ENCODE data around the gene TGFA.

Gene TGFA

DNA sequence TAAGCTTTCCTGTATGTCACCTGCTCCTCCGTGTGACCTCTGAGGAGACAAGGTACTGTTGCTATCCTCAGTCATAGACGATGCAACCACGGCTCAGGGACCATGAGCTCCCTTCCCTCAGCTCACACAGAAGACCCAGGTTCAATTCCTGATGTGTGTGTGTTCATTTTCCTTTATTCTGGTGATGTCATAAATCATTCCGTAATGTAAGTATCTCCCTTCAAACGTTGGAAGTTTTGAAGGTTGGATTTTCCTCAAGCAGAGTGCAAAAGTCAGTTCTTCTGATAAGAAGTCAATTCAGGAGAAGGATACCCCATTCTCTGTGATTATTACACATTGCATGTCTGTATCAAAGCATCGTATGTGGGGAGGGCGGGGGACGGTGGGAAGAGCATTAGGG is 132.9 kb downstream of the TGFA start:
- Histone ChIP-seq H3K27ac (ENCODE audit: poor library complexity, severe bottlenecking) (no peak overlapping the region), H3K4me3 (ENCODE audit: severe bottlenecking) (no peak overlapping the region), H3K4me1 (ENCODE audit: insufficient read depth, poor library complexity, severe bottlenecking) (no peaks in the 10 kb centered on the region), H3K36me3 (ENCODE audit: low read depth) (no peaks in the 10 kb centered on the region), H3K27me3 (ENCODE audit: insufficient read depth, poor library complexity, severe bottlenecking) (no peaks in the 10 kb centered on the region), H3K9me3 (ENCODE audit: severe bottlenecking) (no peaks in the 10 kb centered on the region)
- ATAC-seq (ENCODE audit: low read depth) (no peak), DNase-seq (ENCODE audit: low spot score) (no peak)
- TF ChIP-seq, protein P1, sequence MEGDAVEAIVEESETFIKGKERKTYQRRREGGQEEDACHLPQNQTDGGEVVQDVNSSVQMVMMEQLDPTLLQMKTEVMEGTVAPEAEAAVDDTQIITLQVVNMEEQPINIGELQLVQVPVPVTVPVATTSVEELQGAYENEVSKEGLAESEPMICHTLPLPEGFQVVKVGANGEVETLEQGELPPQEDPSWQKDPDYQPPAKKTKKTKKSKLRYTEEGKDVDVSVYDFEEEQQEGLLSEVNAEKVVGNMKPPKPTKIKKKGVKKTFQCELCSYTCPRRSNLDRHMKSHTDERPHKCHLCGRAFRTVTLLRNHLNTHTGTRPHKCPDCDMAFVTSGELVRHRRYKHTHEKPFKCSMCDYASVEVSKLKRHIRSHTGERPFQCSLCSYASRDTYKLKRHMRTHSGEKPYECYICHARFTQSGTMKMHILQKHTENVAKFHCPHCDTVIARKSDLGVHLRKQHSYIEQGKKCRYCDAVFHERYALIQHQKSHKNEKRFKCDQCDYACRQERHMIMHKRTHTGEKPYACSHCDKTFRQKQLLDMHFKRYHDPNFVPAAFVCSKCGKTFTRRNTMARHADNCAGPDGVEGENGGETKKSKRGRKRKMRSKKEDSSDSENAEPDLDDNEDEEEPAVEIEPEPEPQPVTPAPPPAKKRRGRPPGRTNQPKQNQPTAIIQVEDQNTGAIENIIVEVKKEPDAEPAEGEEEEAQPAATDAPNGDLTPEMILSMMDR (IDR thresholded peaks at IDR 0.05; ENCODE audit: poor library complexity, severe bottlenecking), result no peak

DNA sequence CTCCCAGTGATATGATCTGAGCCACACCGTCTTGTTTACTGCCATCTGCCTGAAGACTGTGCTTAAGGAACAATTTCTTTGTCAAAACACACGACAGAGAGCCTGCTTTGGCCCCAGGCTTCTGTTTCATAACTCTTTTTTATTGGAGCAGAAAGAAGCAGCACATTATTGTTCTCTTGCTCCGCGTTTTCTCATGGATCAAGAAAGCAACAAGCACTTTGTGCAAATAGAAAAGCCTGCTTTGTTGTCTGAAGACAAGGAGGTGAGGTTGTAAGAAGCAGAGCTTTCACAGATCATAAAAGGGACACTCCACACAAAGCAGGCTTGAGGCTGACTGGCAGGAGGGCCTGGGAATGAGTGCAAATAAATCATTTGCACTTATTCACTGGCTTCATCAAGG is 133.5 kb downstream of the TGFA start:
- no peaks in the 10 kb centered on the region for H3K4me1 ChIP-seq (ENCODE audit: insufficient read depth, poor library complexity, severe bottlenecking)
- DNase-seq (ENCODE audit: low spot score), result no peak
- no peaks in the 10 kb centered on the region for H3K36me3 ChIP-seq (ENCODE audit: low read depth)
- no peak overlapping the region for H3K27ac ChIP-seq (ENCODE audit: poor library complexity, severe bottlenecking)
- H3K27me3 ChIP-seq (ENCODE audit: insufficient read depth, poor library complexity, severe bottlenecking), result no peaks in the 10 kb centered on the region
- no peak overlapping the region for H3K4me3 ChIP-seq (ENCODE audit: severe bottlenecking)
- ATAC-seq (ENCODE audit: low read depth), result no peak
- no peaks in the 10 kb centered on the region for H3K9me3 ChIP-seq (ENCODE audit: severe bottlenecking)
- TF ChIP-seq, protein P1 (IDR thresholded peaks at IDR 0.05; ENCODE audit: poor library complexity, severe bottlenecking), result no peak

DNA sequence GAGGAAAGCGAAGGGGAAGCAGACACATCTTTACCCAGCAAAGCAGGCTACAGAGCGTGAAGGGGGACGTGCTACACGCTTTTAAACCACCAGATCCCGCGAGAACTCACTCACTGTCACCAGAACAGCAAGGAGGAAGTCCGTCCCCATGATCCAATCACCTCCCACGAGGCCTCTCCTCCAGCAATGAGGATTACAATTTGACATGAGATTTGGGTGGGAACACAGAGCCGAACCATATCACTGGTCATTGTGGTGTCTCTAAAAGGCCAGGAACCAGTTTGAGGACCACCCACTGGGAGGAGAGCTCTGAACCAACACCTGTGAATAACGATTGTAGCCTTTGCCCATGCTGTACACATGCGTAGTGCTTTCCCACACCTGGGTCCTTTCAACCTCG is 135.1 kb downstream of the TGFA start:
- Histone ChIP-seq H3K27me3 (ENCODE audit: insufficient read depth, poor library complexity, severe bottlenecking) (no peaks in the 10 kb centered on the region), H3K9me3 (ENCODE audit: severe bottlenecking) (no peaks in the 10 kb centered on the region), H3K36me3 (ENCODE audit: low read depth) (no peaks in the 10 kb centered on the region), H3K27ac (ENCODE audit: poor library complexity, severe bottlenecking) (no peak overlapping the region), H3K4me1 (ENCODE audit: insufficient read depth, poor library complexity, severe bottlenecking) (no peaks in the 10 kb centered on the region), H3K4me3 (ENCODE audit: severe bottlenecking) (no peak overlapping the region)
- no peak for ATAC-seq (ENCODE audit: low read depth)
- TF ChIP-seq, protein P1 (IDR thresholded peaks at IDR 0.05; ENCODE audit: poor library complexity, severe bottlenecking), result no peak
- no peak for DNase-seq (ENCODE audit: low spot score)

DNA sequence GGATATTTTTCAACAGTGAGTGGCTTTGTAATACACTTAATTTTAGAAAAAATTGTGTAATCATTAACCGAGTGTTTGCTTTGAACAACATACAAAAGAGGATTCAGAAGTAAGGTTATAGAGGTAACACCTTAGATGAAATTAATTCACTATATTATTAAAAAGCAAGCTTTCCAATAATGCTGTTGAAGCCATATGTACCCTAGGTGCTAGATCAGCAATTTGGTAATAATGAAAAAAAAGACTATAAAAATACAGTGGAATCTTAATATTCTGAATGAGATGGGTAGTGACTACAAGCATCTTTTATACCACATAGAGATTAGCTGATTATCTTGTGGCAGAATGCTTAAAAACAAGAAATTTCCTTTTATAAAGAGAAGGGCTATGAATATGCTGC is 136.6 kb downstream of the TGFA start:
- no peak for ATAC-seq (ENCODE audit: low read depth)
- DNase-seq (ENCODE audit: low spot score), result no peak
- Histone ChIP-seq H3K27ac (ENCODE audit: poor library complexity, severe bottlenecking) (no peak overlapping the region), H3K9me3 (ENCODE audit: severe bottlenecking) (no peaks in the 10 kb centered on the region), H3K36me3 (ENCODE audit: low read depth) (no peaks in the 10 kb centered on the region), H3K27me3 (ENCODE audit: insufficient read depth, poor library complexity, severe bottlenecking) (no peaks in the 10 kb centered on the region), H3K4me1 (ENCODE audit: insufficient read depth, poor library complexity, severe bottlenecking) (no peaks in the 10 kb centered on the region), H3K4me3 (ENCODE audit: severe bottlenecking) (no peak overlapping the region)
- TF ChIP-seq, protein P1 (IDR thresholded peaks at IDR 0.05; ENCODE audit: poor library complexity, severe bottlenecking), result no peak

DNA sequence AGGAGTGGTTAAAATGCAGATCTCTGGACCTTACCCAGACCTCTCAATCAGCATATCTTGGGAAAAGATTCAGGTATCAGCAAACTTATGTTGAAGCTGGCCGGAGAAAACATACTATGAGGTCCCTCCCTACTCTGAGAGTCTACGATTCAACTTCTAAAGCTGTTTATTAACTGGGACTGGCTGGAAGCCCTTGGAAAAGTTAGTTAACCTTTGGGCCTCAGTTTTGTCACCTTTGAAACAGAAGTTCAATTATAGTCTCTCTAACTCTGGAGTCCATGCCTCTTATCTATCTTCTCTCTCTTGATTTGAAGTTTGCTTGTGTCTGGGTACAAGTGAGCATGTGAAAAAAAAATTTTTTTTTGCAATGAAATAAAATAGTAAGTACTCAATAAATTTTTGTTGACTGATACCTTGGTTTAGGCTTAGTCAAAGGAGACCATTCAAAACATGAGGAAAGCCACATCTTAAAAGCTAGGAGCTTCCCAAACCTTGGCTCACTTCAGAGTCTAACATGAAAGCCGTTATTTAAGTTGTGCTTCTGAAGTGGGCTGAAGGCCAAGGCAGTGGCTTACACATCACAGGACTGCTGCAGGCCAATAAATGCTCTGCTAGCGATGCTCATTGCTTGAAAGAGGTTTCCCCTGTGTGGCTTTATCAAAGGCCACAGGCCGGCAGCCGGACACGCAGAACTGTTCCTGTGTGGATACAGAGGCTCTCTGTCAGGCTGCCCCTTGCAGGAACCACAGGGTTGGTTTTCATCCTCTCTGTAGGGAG is 141.1 kb downstream of the TGFA start:
- Histone ChIP-seq H3K4me3 (ENCODE audit: severe bottlenecking) (no peak overlapping the region), H3K9me3 (ENCODE audit: severe bottlenecking) (no peaks in the 10 kb centered on the region), H3K27ac (ENCODE audit: poor library complexity, severe bottlenecking) (no peak overlapping the region), H3K36me3 (ENCODE audit: low read depth) (no peaks in the 10 kb centered on the region), H3K27me3 (ENCODE audit: insufficient read depth, poor library complexity, severe bottlenecking) (no peaks in the 10 kb centered on the region), H3K4me1 (ENCODE audit: insufficient read depth, poor library complexity, severe bottlenecking) (no peaks in the 10 kb centered on the region)
- TF ChIP-seq, protein P1 (IDR thresholded peaks at IDR 0.05; ENCODE audit: poor library complexity, severe bottlenecking), result no peak
- ATAC-seq (ENCODE audit: low read depth) (no peak), DNase-seq (ENCODE audit: low spot score) (no peak)

All from RWPE2 (cell line).